IMR-90 (cell line): ENCODE measurements around the gene CYP21A2. TPM values are rescaled to one million over a fixed set of nuclear protein-coding genes. Genes with fewer than 3 reads are reported as not detected.
A peak's percentile ranks its signal among the peaks of the same experiment; 100 is the strongest.

Experiments used
- ATAC-seq: fragments of 200-7000 bp; cut with Tn5 transposase; 2 replicates; pipeline ENCODE4 v1.9.1; 2020; ENCODE audit warnings: low read depth, mild to moderate bottlenecking, moderate library complexity
- BruUV-seq: library from RNA; stranded (reverse); fragments of 400-500 nt; replicated peaks from 2 replicates; lab custom pipeline; 2021; lab: Mats Ljungman, UMichigan
- CTCF ChIA-PET: fragments of 300-600 bp; formaldehyde crosslinking; extraction: SDS; loops from one replicate; lab custom pipeline; 2021; ENCODE audit warnings: antibody characterized with exemption; lab: Yijun Ruan, JAX
- POLR2A ChIA-PET: fragments of 300-600 bp; sonication (Branson Sonifier 250); formaldehyde crosslinking; loops from one replicate; lab custom pipeline; 2022; ENCODE audit warnings: antibody characterized with exemption; ENCODE audit not compliant: unreplicated experiment; lab: Charles Lee
- DNase-seq: peaks from one replicate; pipeline ENCODE4 v3.0.0; 2013
- H2AFZ ChIP-seq: replicated peaks from 2 replicates; pipeline ENCODE3; 2013; ENCODE audit warnings: low read length, mild to moderate bottlenecking; ENCODE audit not compliant: poor library complexity
- H2AK5ac ChIP-seq: 2 replicates; pipeline ENCODE4 v1.6.1; 2013; ENCODE audit warnings: low read depth, low read length, inconsistent platforms
- H2AK9ac ChIP-seq: replicated peaks from 2 replicates; pipeline ENCODE3; 2013; ENCODE audit warnings: mild to moderate bottlenecking, low read depth, low read length, moderate library complexity; ENCODE audit not compliant: poor library complexity
- H2BK120ac ChIP-seq: 2 replicates; pipeline ENCODE4 v1.6.1; 2013; ENCODE audit warnings: low read depth, low read length, inconsistent platforms
- H2BK15ac ChIP-seq: 3 replicates; pipeline ENCODE4 v1.6.1; 2013; ENCODE audit warnings: low read depth, low read length, inconsistent platforms
- H2BK20ac ChIP-seq: 2 replicates; pipeline ENCODE4 v1.6.1; 2013; ENCODE audit warnings: low read depth, mild to moderate bottlenecking, inconsistent platforms, low read length, moderate library complexity
- H2BK5ac ChIP-seq: 2 replicates; pipeline ENCODE4 v1.6.1; 2013; ENCODE audit warnings: mild to moderate bottlenecking, low read depth, low read length, inconsistent platforms; ENCODE audit not compliant: poor library complexity, severe bottlenecking
- H3K14ac ChIP-seq: replicated peaks from 2 replicates; pipeline ENCODE4 v1.6.1; 2013; ENCODE audit warnings: low read depth, low read length, inconsistent platforms
- H3K18ac ChIP-seq: 2 replicates; pipeline ENCODE4 v1.6.1; 2013; ENCODE audit warnings: low read depth, low read length, control low read depth
- H3K23ac ChIP-seq: 2 replicates; pipeline ENCODE4 v1.6.1; 2013; ENCODE audit warnings: low read depth, low read length, inconsistent platforms
- H3K27ac ChIP-seq: 2 replicates; pipeline ENCODE4 v1.5.1; 2013; ENCODE audit warnings: mild to moderate bottlenecking, control low read depth, low read length; ENCODE audit not compliant: insufficient read depth
- H3K27me3 ChIP-seq: 2 replicates; pipeline ENCODE4 v1.6.1; 2013; ENCODE audit warnings: low read length; ENCODE audit not compliant: control insufficient read depth, insufficient read depth
- H3K36me3 ChIP-seq: 2 replicates; pipeline ENCODE4 v1.6.1; 2013; ENCODE audit warnings: low read length, mixed read lengths; ENCODE audit not compliant: control insufficient read depth, insufficient read depth
- H3K4ac ChIP-seq: 2 replicates; pipeline ENCODE4 v1.6.1; 2013; ENCODE audit warnings: low read depth, low read length, inconsistent platforms
- H3K4me1 ChIP-seq: 2 replicates; pipeline ENCODE4 v1.6.1; 2013; ENCODE audit warnings: low read length, mixed read lengths; ENCODE audit not compliant: control insufficient read depth, insufficient read depth
- H3K4me2 ChIP-seq: 2 replicates; pipeline ENCODE4 v1.6.1; 2013; ENCODE audit warnings: low read depth, mild to moderate bottlenecking, control low read depth, low read length, moderate library complexity
- H3K4me3 ChIP-seq: 2 replicates; pipeline ENCODE4 v1.5.1; 2013; ENCODE audit warnings: low read depth, mild to moderate bottlenecking, control low read depth, low read length, moderate library complexity; ENCODE audit not compliant: insufficient read depth
- H3K56ac ChIP-seq: 2 replicates; pipeline ENCODE4 v1.6.1; 2013; ENCODE audit warnings: low read length, inconsistent platforms; ENCODE audit not compliant: insufficient read depth; ENCODE audit errors: extremely low read depth
- H3K79me1 ChIP-seq, 2 experiments: 2 replicates each; pipeline ENCODE4 v1.6.1; 2013; ENCODE audit warnings: low read length in 2 of 2, inconsistent platforms in 1 of 2, low read depth in 1 of 2
- H3K9ac ChIP-seq: 2 replicates; pipeline ENCODE4 v1.6.1; 2013; ENCODE audit warnings: low read depth, low read length, control low read depth
- H3K9me1 ChIP-seq: 2 replicates; pipeline ENCODE4 v1.6.1; 2013; ENCODE audit warnings: low read length, inconsistent platforms; ENCODE audit not compliant: insufficient read depth
- H3K9me3 ChIP-seq: 2 replicates; pipeline ENCODE4 v1.6.1; 2013; ENCODE audit warnings: low read length; ENCODE audit not compliant: control insufficient read depth, insufficient read depth
- H4K20me1 ChIP-seq: 2 replicates; pipeline ENCODE4 v1.6.1; 2013; ENCODE audit warnings: low read length, inconsistent platforms; ENCODE audit not compliant: insufficient read depth
- H4K5ac ChIP-seq: 2 replicates; pipeline ENCODE4 v1.6.1; 2013; ENCODE audit warnings: mild to moderate bottlenecking, low read depth, low read length, control low read depth
- H4K8ac ChIP-seq, 2 experiments: 2 replicates each; pipeline ENCODE4 v1.6.1; 2013; ENCODE audit warnings: low read depth in 2 of 2, low read length in 2 of 2, control low read depth in 1 of 2, inconsistent platforms in 1 of 2
- H4K91ac ChIP-seq: 2 replicates; pipeline ENCODE4 v1.6.1; 2013; ENCODE audit warnings: low read depth, low read length, inconsistent platforms; ENCODE audit not compliant: insufficient read depth
- ELK1 ChIP-seq: fragments of 150-350 bp; IDR thresholded peaks from 2 replicates; pipeline ENCODE4 v1.6.1; 2016; ENCODE audit warnings: low read depth, mild to moderate bottlenecking, low read length, moderate library complexity, borderline replicate concordance
- FOS ChIP-seq: fragments of 150-350 bp; IDR thresholded peaks from 2 replicates; pipeline ENCODE4 v1.6.1; 2016; ENCODE audit warnings: low read depth, low read length
- WGBS, 2 experiments: methylation state at CpG; one replicate each; pipeline versions ENCODE4 v1.1.5 to v1.1.7; 2013; ENCODE audit warnings: missing lambda C conversion rate in 2 of 2; ENCODE audit not compliant: insufficient read length in 1 of 2; ENCODE audit errors: extremely low coverage in 2 of 2; 5-methylcytosine and 5-hydroxymethylcytosine counted together
- dilution Hi-C: fragments of 300-500 bp; cut with HindIII; formaldehyde crosslinking; loops from one replicate; pipeline ENCODE4 v1.14.3; 2018; ENCODE audit warnings: low sequenced_read_pairs; ENCODE audit not compliant: unreplicated experiment
- in situ Hi-C: fragments of 300-500 bp; cut with MboI; formaldehyde crosslinking; loops from 3 replicates; pipeline ENCODE4 v1.14.3; 2019; ENCODE audit warnings: low sequenced_read_pairs, inconsistent platforms, mixed read lengths
- intact Hi-C: fragments of 100-400 bp; cut with micrococcal nuclease; formaldehyde crosslinking; loops from 2 replicates; pipeline ENCODE4 v1.10.0; 2022
- polyA plus RNA-seq, 3 experiments: library from polyadenylated mRNA; depleted of rRNA; stranded (reverse); fragments of >200 nt; gene quantifications; 2 replicates each; pipeline ENCODE4 v1.2.3, GENCODE V29; 2012; ENCODE audit warnings: low replicate concordance in 1 of 3
- total RNA-seq: library from RNA; depleted of rRNA; stranded (reverse); fragments of >200 nt; gene quantifications from 2 replicates; pipeline ENCODE4 v1.2.3, GENCODE V29; 2012

Gene CYP21A2
- total and polyA plus RNA-seq, 2 of the 4 experiments (the other 2 are of a cell fraction): 0.03 TPM; not detected in 1

- Histone ChIP-seq H3K4me3 (no peak overlapping the region), H3K9me3 (no peaks in the 10 kb centered on the region), H3K36me3 (no peaks in the 10 kb centered on the region), H4K20me1 (no peaks in the 10 kb centered on the region), H2AK9ac (peak overlapping the region; percentile 69), H3K14ac (peak overlapping the region; percentile 39; the same call in 1 of the 2 replicates), H2BK20ac (peak overlapping the region; percentile 69; the same call in 1 of the 2 replicates), H4K5ac (no peak overlapping the region), H3K79me1 (no peaks in the 10 kb centered on the region), H3K27ac (no peak overlapping the region), H4K8ac (no peak overlapping the region), H2BK5ac (no peak overlapping the region), H2AK5ac (peak overlapping the region; percentile 70), H2AFZ (peak overlapping the region; percentile 59), H4K91ac (peak overlapping the region; percentile 2; the same call in 1 of the 2 replicates), H2BK15ac (no peak overlapping the region), H3K9ac (no peak overlapping the region), H3K18ac (no peak overlapping the region), H3K23ac (no peak overlapping the region), H3K4me2 (no peak overlapping the region), H3K56ac (no peak overlapping the region), H2BK120ac (0 out of 2 replicates have a peak overlapping the region, but pooled peaks have one; percentile 3), H3K9me1 (peaks cover 7% of the 10 kb centered on the region; the same call in 1 of the 2 replicates), H3K27me3 (peaks cover 16% of the 10 kb centered on the region), H3K4me1 (peaks cover 16% of the 10 kb centered on the region; the same call in 1 of the 2 replicates), H3K4ac (peak overlapping the region; percentile 32; the same call in 1 of the 2 replicates)
- peak; percentile 64 for TF ChIP-seq FOS
- no peak for TF ChIP-seq ELK1
- WGBS, 2 experiments: no CpG with 5 or more reads among the region's 11 CpGs
- in situ Hi-C loops (no loop called here), intact Hi-C loops (loop anchor here (10.0 kb wide), 1 partner anchor 108 kb away; the partner anchor contains the start of genes PPT2 and PRRT1), dilution Hi-C loops (no loop called here)
- ChIA-PET POLR2A (no interaction called here), CTCF (interaction anchor here (1.5 kb wide), 1 partner anchor 36 kb away, joined by 3 read pairs; no protein-coding TSS in a partner anchor)
- DNase-seq (peak; percentile 24), ATAC-seq (peak; percentile 25)
- no TSS peak for BruUV-seq
Observed at GRCh38 chr6:32047084-32047478, 8.9 kb downstream of the CYP21A2 start.
